Endothelial cell of hepatic sinusoid (primary cell): ENCODE results near the gene RAPGEF6.

ENCODE experiments used
- in situ Hi-C: cut with HindIII; loops from 2 replicates; pipeline ENCODE4 v1.10.0; 2017; ENCODE audit warnings: low sequenced_read_pairs

Gene RAPGEF6

DNA sequence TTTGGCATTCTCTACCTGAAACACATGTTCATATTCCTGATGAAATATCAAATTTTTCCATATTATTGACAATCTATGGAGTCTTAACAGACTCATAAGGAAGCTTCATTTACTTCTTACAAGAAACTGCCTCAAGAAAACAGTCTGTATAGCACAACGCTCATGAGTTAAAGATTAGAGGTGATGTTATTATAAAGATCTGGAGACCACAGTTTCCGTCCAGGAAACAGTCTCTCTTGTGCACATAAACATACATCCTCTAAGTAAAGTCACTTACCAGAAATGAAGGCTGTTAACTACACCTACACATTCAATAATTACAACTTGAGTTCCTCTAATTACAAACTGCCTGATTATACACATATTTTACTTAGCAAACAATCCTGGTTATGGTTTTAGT lies 86.9 kb downstream of the RAPGEF6 start:
- in situ Hi-C loops, result loop anchor here (5.0 kb wide), 1 partner anchor 79 kb away; no protein-coding TSS in a partner anchor

DNA sequence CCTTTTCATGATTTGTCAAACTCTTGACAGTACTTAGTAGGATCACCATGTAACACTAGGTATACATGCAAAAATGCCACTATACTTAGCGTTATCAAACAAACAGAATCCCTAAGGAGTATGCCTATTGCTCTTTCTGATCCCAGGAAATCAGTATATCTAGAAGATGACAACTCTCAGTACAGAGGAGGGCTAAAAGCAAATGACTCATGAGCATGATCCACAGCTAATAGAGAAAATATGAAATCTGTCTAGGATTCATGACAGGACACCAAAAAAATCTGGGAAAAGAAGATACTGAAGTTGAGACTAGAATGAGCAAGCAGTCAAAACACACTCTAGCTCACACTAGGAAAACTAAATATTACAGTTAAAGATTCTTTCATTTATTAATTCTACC lies 89.2 kb downstream of the RAPGEF6 start:
- in situ Hi-C loops, result loop anchor here (5.0 kb wide), 1 partner anchor 81 kb away; no protein-coding TSS in a partner anchor

DNA sequence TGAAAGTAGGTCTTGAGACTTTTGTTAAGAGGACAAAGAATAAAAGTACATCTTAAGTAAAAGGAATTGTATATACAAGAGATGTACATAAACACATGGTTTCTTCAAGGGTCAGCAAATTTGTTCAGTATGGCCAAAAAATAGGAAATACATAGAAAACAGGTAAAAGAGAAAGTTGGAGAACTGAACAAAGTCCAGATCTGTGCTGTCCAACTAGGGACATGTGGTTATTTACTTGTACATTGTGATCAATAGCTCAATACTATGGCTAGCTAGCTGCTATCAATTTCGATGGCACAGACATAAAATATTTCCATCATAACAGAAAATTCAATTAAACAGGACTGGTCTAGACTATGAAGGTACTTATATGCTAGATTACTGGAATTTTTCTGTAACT lies 92.3 kb downstream of the RAPGEF6 start:
- in situ Hi-C loops, result no loop called here

DNA sequence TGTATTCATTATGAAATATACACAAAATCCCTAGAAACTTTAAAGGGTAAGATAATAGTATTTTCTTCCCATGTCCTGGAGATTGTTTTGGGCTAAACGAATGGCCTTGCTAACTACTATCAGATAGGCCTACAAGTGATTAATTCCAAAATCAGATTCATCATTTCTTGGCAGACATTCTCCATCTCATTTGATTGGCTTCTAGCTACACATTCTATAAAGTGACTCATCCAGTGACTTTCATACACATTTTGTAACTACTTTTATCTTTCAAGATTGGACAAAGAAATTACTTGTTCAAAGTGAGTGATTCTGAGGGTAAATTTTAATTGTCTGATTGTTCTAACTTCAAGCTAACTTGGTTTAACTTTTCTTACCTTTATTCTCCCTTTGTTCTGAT lies 93.3 kb downstream of the RAPGEF6 start:
- in situ Hi-C loops, result no loop called here

DNA sequence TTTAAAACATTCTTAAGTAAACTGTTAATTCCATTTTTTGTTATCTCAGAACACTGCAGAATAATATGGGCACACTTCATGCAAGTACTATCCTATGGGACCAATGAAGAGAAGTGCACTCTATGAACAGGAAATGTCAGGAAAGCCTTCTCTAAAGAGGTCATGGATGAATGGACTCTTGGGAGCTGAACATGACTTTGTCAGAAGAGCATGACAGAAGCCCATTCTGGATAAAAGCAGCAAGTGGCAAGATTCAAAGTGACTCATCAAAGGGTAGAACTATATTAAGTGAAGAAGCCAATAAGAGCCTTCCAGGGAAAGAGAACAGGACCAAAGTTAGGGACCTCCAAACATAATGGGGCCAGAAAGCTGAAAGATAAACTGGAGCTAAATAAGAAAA lies 94.0 kb downstream of the RAPGEF6 start:
- in situ Hi-C loops, result no loop called here

DNA sequence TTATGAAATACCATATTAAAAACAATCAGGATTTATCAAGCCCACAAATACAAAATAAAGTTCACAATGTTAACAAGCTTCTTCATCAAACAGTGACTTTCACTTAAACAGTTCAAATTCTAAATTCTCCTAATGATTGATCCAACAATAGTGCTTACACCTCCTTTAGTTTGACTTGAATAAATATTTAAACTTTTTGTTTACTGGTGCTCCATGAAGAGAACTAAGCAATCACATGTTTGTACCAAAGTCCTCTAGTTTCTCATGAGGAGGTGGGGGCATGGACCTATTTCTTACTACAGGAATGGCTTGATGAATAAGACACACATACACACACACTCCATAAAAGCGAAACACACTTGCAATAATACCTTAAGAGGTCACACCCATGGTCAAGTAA lies 95.8 kb downstream of the RAPGEF6 start:
- in situ Hi-C loops, result no loop called here

DNA sequence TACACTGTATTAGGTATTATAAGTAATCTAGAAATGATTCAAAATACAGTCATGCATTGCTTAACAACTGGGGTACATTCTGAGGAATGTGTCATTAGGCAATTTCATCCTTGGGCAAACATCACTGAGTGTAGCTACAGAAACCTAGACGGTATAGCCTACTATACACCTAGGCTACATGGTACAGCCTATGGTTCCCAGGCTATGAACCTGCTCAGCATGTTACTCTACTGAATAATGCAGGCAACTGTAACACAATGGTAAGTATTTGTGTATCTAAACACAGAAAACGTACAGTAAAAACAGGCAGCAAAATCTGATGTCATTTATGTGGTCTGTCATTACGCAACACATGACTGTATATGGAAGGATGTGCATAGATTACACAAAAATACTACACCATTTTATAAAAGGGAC lies 96.8 kb downstream of the RAPGEF6 start:
- in situ Hi-C loops, result no loop called here

DNA sequence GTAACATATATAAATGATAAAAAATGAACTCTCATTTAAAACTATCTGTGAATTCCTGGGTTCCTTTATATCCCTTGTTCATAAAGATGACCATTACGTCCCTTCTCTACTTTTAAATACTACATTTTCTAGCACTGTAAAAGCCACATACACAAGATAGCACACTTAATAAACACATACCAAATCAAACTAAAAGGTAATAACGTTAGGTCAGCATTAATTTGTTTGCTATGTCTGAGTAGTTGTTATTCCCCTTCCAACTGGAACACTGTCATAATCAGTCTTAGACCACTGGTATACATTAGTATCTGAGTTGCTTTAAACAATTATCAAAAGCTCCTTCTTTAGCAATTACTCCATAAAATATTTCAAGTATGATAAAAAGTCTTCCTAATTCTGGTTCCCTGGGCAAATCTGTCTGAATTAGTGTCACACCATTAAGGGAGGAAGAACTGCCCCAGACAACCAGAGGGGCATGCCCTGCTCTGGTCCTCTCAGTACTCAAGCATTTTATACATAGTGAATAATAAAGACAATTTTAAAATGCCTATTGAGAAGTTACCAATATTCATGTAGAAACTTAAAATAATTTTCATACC lies 98.1 kb downstream of the RAPGEF6 start:
- in situ Hi-C loops, result no loop called here

DNA sequence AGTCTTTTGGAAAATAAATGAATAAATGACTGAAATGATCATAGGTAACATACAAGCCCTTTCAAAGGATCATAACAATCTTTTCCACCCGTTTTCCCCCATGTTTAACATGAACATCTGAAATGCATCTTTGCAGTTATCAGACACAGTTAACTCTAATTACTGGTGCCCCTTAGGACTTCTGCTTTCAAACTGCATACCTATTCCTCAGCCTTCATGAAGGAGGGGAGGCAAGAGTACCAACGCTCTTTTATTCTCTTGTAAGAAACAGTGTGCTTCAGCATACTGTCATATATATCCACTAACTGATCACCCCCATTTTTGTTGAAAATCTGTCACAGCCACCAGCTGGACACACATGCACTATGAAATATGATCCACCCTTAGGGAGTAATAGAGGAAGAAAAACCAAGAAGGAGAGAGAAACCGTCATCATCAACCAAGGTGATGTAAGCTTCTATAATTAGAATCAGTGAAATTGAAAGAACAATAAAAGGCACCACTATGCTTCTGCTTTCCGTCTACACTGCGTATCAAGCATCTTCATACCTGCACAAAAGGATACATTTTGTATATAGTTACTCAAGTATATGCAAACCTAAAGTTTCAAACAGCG lies 98.7 kb downstream of the RAPGEF6 start:
- in situ Hi-C loops, result no loop called here

DNA sequence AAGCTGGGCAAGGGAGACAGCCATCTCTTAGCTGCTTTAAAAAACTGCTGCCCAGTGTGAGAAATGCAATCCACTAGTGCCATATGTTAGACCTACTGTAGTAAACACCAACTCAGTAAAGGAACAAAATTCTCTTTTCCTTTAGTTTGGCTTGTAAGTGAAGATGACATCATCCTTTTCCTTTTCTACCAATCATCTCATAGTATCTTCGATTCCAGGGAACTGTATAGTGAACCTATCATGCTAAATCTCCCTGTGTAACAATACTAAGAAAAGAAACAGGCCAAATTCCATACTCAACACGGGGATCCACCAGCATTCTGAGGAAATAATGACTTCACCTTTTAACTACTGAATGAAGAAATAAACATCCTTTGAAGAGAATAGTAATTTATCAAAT lies 100.1 kb downstream of the RAPGEF6 start:
- in situ Hi-C loops, result no loop called here

DNA sequence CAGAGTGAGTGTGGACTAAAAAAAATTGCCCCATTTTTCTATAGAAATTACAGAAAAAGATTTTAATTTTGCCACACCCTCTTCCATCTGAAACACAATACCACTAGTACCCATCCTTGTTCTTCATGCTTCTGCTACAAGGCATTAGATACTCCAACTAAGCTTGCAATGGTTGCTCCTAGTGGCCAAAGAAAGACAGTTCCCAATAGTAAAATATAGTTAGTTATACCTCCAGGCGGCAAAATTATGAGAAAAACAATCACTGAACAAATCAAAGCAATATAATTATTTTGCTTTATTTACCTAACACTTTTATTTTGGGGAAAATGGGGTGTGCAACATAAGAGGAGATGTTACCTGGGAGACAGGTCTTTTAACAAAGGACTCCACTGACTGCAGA lies 101.2 kb downstream of the RAPGEF6 start:
- in situ Hi-C loops, result no loop called here

DNA sequence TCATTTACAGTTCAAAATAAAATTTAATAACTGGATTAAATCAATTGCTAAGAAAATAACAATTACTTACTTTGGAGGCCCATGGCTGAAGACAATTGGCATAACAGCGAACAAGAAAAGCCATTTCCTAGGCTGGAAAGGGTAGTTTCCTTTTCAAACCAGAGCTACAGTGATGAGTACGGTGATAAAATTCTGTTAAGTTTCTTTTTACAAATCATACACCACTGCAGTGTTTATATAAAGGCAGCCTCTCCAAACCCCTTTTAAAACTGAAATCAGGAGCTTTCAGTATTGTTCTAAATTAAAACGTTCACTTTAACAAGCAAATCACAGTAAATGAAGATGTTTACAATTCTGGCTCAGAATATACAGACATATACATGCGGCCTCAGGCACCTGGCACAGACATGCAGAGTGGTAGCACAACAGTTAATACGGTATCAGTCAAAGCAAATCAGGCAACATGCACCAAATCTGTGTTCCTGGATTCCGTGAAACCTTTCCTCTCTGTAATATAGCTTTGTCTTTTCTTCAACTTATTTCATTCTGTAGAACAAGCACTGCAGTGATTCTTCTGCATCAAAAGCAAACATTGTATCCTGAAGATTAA lies 102.9 kb downstream of the RAPGEF6 start:
- in situ Hi-C loops, result no loop called here

DNA sequence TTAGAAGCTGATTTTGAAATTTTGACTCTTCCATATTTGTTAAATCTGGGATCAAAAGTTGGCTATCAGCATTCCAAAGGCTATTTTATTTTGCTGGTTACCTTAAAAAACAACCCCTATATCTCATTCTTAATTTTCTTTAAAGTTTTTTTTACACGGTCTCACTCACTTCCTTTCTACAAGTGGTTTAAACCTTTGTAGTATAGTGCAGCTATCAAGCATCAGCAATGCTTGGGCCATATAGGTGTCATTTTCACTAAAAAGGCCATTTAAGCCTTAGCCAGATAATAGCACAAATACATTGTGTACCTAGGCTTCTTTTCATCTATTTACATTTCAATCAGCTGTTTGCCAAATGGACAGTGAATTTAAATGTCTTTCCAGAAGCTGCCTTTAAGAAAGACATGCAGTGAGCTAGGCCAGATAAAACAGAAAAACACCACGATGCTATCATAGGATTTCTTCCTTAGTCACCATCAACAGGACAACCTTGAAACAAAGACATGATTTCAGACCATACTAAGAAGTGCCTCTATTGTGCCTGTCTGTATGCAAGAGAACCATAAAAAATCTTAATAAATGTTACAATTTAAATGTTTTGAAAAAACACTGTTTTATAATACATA lies 104.2 kb downstream of the RAPGEF6 start:
- in situ Hi-C loops, result no loop called here

DNA sequence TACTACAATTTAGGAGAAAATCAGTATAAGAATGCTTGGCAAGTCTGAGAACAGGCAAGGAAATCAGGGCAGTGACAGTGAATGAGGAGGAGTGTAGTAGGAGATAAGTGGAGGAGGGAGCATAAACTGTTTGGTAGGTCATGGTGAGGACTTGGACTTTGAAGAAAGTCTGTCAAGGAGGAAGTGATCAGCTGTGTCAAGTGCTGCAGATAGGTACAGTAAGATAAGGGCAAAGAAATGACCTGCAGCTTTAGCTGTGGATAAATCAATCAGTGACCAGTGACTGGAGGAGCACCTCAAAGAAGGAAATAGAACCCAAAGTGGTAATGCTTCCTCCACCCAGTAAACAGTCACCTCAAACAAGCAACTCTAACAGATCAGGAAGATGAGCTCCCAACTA lies 106.3 kb downstream of the RAPGEF6 start:
- in situ Hi-C loops, result no loop called here

DNA sequence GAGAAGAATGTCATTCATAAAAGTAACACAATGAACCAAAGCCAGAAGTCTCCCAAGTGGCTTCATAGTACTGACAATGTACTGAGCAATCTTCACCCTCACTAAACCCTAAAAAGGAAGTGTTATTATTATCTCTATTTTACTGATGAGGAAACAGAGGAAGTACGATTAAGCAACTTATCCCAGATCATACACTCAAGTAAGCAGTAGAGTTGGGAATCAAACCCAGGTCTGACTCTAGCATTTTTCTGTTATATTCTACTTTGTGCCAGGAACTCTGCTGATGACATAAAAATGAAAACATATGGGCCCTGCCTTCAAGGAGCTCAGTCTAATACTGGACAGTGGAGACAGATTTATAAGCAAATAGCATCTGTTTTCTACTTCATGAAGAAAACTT lies 109.2 kb downstream of the RAPGEF6 start:
- in situ Hi-C loops, result no loop called here

DNA sequence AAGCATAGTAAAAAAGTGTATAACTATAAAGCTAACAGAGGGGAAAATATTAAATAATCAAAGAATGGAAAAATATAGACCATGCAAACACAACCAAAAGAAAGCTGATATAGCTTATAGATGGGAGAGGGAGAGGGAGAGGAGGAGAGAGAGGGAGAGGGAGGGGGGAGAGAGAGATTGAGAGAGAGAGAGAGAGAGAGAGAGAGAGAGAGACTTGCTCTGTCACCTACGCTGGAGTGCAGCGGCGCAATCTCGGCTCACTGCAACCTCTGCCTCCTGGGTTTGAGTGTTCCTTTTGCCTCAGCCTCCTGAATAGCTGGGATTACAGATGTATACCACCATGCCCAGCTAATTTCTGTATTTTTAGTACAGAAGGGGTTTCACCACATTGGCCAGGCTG lies 110.6 kb downstream of the RAPGEF6 start:
- in situ Hi-C loops, result no loop called here

DNA sequence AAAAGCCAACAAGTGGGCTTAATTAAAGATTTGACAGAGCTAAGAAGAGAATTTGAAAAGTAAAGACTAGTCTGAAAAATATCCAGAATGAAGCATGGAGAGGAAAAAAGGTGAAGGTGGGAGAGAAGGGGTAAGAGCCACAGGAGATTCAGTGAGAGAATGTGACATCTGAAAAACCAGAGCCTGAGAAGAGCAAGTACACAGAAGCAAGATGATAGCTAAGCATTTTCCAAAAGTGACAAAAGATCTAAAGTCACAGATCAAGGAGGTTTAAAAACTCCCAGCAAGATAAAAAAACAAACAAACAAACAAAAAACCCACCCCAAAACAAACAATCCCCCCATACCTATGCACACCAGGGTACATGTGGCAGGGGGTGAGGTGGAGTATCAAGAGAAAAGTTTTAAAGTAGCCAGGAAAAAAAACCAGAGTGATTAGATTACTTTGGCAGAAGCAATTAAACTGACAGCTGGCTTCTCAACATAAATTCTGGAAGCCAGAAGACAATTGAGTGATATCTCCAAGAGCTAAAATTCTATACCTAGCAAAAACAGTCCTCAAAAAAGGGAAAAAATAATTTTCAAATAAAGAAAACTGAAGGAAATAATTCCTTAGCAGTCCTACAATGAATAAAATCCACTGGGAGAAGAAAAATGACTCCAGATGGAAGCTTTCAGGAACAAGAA lies 111.4 kb downstream of the RAPGEF6 start:
- in situ Hi-C loops, result no loop called here

DNA sequence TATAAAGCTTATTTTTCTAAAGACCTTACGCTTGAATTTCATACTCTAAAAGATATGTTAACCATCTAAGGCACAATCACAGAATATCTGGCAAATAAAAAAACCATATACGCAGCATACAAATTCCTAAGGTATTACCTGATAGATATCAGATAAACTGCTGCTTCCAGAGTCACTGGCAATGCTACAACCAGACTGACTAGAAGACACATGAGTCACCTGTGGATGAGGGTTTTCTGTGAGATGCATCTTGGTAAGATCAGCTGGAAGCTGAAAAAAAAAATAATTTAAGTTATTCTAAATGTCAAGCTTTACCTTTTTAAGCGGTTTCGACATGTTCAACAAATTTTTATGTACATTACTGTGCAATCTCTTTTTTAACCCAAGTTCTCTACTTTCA lies 113.8 kb downstream of the RAPGEF6 start:
- in situ Hi-C loops, result no loop called here

DNA sequence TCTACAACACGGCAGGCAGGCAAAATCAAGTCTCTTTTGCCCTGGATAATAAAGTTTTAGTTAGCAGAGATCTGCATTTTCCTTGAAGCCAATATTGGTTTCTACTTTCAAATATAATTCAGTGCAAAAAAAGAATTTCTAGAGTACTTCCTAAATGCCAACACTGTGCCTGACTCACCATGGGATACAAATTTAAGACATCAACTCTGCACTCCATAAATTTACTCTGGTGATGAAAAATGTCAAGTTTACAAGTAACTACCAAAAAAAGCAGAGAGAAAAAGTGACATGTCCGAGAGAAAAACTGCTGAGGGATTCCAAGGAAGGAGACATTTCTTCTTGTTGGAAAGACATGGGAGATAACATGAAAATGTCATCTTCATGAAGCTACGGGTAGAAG lies 119.7 kb downstream of the RAPGEF6 start:
- in situ Hi-C loops, result no loop called here

DNA sequence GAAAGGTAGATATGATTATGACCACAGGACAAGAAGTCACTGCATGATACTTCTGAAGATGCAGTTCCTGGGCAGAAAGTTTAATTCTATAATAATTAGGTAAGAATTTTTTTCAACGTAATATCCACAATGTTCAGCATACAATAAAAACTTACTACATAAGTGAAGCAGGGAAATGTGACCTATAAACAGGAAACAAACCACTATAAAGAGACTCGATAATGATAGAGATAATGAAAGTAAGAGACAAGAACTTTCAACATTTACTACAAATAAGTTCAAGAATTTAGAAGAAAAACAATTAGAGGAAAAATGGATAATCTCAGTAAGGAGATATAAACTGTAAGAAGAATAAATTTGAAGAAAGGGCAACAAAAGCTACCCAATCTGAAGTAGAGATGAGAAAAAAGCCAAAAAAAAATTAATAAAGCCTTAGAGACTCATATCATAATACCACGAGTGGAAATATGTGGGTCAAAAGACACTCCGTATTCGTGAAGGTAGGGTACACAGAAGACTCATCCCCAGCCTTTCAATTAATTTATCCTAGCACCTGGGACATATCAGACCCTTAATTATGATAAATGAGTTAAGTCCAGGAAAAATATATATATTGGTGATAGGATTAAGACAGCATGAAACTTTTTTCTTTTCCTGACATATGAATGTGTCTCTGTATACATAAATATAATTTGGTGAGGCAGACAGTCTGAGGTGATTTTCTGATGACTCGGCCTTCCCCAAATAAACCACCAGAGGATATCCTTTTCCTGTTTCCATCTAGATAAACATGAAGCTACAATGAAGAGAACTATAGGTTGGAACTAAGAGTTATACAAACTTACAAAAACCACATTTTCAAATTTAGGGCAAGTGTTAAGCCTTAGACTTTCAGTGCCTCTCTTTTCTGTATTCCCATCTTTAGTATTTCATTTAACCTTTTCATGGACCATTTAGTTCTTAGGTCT lies 120.4 kb downstream of the RAPGEF6 start:
- in situ Hi-C loops, result no loop called here
